Stimulated activated CD4-positive, alpha-beta T cell treated with anti-CD3 and anti-CD28 coated beads, Interleukin-2, amount 100 ng/mL, for 48 hours (primary cell): ENCODE measurements around the gene MCAT.

ENCODE experiments used
- DNase-seq, 2 donors: peaks; one replicate each; pipeline ENCODE4 v3.0.0-alpha.2; 2020

MCAT gene

DNA sequence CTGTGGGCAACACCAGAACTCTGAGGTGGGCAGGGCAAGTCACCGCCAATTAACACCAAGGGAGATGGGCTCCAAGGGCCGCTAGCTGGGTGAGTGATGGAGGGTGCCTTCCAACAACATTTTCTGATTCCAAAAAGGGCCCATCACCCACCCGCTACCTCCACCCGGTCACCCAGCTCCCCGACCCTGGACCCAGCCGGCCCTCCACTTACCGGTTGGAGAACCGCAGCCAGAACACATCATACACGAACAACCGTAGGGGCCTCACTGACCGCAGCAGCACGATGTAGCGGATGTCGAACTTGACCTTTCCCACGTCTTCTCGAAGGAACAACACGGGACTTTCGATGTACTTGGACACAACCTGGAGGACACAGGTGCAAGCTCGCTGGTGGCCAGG, 29.0 kb upstream of the MCAT start:
- DNase-seq, result no peak

- no peak for DNase-seq
Observed at GRCh38 chr22:43171607-43172006, 28.4 kb upstream of the MCAT start.

DNA sequence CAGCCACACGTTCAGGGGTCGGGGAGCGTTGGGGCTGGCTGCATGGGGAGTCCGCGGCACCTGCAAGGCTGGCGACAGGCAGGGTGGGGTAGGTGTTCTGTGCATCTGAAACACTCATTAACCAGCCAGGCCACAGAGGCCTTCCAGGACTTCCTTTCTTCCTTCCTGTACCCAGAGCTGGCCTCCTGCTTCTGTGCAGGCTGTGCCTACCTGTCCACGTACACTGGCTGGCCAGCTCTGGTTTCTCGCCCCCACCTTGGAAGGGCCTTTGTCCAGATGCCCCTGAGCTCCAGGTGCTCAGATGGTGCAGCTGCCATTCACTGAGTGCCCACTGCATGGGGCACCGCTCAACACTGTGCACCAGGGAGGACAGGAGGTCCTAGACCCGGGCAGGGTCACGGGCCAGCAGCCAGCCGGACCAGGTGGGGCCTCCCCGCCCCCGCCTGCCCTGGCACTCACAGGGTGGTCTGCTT, 27.9 kb upstream of the MCAT start:
- no peak for DNase-seq

- no peak for DNase-seq
Observed at GRCh38 chr22:43170131-43170480, 26.9 kb upstream of the MCAT start.

GRCh38 chr22:43169310-43170130, 26.3 kb upstream of the MCAT start:
- DNase-seq, result no peak

DNA sequence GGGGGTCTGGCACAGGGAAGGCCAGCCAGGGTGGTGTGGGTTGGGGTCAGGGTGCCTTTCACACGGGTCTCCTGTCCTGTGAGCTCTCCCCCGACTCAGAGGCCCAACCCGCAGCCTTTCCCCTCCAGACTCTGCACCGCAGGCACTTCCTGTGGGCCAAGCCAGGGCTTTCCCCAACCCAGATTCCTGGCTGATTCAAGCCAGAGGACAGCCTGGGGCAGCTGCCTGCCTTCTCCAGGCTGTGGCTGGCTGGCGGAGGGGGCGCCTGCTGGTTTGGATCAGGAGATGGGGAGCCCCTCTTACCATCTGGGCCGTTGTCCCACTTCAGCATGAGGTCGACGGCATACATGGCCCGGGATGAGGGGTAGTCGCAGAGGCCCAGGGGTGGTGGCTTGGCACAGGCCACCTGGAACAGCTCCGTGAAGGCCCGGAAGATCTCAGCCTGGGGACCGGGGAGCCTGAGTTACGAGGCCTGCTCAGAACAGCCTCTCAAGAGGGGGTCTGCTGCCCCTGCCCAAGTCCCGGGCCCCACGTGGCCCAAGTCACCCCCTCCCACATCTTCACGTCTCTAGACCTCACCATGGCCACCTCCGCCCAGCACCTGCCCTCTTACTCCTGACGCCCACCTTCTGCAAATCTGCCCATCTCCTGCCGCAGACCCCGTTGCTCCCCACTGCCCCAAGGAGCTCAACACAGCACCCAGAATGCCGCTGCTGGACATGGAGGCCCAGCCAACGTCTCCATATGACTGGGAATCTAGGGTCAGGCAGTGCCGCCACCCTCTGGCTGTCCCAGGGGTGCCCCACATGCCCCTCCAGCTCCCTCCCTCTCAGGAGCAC, 25.5 kb upstream of the MCAT start:
- no peak for DNase-seq

- no peak for DNase-seq
Observed at GRCh38 chr22:43167001-43167589, 23.9 kb upstream of the MCAT start.

DNA sequence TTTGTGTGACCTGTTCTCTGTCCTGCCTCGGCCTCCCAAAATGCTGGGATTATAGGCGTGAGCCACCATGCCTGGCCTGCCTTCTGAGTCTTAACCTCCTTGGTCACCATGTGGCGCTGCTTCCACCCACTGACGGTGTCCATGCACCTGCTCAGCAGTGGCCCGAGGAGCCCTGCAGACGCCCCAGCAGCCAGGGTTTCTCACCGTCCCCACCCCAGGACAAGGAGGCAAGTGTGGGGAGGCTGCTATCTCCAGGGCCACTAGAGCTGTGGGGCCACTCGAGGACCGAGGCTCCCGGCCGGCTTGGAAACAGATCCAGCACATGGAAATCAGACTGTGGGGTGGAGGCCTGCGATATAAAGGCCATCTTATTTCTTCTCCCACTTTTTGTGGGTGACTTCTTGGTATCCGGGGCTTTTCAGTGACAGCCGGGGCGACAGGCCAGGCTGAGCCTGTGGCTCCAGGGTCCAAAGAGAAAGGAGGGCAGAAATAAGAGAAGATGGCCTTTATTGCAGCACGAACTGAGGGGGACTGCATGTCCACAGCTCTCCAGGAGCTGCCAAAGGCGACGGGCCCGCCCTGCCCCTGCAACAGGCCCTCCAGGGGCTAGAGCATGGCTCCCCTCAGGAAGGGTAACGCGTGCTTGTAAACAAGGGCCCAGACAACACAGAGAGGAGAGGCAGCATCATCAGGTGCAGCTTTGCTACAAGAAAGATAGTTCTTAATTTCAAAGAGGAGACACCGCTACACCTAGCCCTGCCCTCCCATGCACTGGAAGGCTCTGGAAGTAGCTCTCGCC, 23.1 kb upstream of the MCAT start:
- DNase-seq, result no peak

GRCh38 chr22:43164636-43165035, 21.4 kb upstream of the MCAT start:
- DNase-seq, result no peak

DNA sequence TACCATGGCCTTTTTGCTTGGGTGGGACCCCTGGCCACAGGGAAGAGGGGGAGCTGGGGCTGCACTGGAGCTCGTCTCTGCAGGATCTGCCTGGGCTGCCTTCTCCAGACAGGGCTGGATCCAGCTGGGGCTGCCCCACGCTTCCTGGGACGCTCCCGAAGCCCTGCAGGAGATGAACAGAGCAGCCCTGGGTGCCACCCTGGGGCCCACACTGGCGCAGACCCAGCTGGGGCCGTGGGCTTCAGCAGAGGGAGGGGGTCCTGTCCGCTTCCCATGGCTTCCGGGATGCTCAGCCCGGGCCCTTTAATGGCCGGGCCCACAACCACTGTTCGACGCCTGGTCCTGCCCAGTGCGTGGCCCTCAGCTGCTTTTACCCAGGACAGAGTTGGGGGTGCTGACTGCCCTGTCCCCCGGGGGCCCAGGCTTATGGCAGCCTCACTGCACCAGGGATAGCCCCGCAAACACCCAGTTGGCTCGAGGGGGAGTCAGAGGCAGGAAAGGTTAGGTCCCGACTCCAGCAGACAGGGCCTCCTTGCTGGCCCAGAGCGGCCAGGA, 20.1 kb upstream of the MCAT start:
- no peak for DNase-seq

GRCh38 chr22:43162412-43163150, 19.4 kb upstream of the MCAT start:
- no peak for DNase-seq

- DNase-seq, result no peak
Observed at GRCh38 chr22:43160497-43161126, 17.4 kb upstream of the MCAT start.

DNA sequence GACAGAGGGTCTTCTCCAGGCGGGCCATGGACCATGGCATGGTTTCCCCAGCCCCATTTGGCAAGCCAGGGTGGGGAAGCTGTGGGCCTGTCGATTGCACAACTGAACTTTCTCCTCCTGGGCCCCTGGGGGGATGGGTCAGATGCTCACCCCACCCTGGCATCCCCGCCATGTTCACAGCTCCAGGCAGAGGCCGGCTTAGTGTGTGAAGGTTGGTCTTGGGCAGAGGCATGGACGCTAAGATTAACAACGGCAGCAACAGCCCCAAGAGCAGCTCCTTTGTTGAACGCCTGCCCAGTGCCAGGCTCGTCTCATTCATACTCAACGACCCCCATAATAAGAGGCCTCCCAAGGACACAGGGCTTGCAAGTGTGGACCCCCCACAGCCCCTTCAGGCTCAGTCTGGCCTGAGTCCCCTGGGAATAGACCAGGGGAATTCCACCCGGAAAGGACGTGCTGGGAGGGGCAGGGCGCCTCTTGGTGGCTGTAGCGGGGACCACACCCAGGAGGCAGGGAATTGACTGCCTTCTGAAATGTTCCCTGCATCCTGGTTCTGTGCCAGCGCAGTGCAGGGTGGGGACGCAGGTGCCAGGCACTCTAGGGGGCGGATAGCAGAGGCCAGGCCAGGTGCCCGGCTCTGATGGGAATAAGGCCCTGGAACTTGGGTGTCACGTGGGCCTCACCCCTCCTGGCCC, 16.4 kb upstream of the MCAT start:
- DNase-seq, result no peak

DNA sequence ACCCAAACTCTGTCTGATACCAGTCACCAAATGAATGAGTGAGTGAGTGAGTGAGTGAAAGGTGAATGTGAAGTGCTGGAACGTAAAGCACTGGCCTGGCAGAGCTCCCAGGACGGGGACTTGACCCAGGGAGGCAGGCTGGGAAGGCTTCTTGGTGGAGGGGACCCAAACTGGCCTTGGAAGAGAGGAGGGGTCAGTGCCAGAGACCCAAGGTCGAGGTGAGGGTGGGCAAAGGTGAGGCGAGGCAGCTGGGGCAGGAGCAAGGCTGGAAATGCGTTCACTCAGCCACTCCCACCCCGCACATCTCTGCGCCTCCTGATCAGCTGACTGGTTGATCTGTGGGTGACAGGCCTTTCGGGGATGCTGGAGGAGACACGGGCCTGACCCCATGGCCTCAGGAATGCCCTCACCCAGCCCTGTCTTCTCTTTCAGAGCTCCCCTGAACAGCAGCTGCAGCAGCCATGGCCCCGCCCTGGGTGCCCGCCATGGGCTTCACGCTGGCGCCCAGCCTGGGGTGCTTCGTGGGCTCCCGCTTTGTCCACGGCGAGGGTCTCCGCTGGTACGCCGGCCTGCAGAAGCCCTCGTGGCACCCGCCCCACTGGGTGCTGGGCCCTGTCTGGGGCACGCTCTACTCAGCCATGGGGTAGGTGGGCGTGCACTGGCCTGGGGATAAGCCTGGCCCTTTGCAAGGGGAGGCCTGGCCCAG, 15.7 kb upstream of the MCAT start:
- no peak for DNase-seq

GRCh38 chr22:43157874-43158546, 14.8 kb upstream of the MCAT start:
- DNase-seq, result no peak

DNA sequence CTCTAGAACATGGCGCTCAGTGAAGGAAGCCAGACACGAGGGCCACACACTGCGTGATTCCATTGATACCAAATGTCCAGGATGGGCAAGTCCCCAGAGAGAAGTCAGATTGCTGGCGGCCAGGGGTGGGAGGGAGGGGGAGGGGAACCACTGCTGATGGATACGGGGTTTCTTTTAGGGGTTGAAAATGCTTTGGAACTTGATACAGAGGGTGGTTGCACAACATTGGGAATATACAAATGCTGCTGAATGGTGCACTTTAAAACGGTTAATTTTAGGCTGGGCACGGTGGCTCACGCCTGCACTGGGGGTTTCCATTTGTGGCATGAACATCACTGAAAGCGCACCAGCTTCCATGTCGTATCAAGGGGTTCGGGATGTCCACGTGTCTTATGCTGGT, 13.2 kb upstream of the MCAT start:
- DNase-seq, result no peak

DNA sequence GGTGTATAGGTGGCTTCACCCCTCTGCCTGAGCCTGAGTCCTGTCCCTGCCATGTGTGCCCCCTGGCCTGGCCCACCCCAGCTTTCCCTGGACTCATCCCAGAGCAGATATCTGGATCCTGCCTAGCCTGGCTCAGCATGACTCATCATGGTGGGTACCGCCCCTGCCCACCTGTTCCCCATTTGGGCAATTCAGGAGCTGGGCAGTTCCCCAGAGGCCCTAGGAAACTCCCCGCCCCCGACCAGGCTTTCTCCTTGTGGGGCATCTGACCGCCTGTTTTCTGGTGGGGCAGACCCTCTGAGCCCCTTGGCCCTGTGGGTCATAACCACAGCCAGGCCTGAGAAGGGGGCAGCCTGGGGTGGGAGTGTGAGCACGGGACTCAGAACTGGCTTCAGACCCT, 12.6 kb upstream of the MCAT start:
- DNase-seq, result no peak

GRCh38 chr22:43154887-43155536, 11.8 kb upstream of the MCAT start:
- DNase-seq, result no peak

DNA sequence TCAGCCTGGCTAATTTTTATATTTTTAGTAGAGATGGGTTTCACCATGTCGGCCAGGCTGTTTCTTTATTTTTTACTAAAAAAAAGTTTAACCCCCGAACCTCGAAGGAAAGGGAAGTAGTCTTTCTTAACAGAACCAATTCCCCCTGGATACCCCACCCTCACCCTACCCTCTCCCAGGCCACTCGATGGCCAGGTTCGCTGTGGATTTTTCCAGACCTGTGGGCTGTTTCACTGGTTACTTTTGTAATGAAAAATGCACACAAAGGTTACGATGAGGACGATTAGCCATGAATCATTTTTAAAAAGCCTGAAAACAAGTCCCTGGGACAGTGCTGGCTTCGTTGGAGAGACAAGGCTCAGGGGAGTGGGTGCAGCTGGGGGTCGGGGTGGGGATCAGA, 10.7 kb upstream of the MCAT start:
- DNase-seq, result no peak
